Thoracic aorta (tissue), 2 donors: Measurements from ENCODE around the gene WDR18. TPM values are rescaled to one million over a fixed set of nuclear protein-coding genes. Genes with fewer than 3 reads are reported as not detected.

Experiments
- ATAC-seq: fragments of 150-250 bp; one replicate; pipeline ENCODE4 v1.8.0; 2017; ENCODE audit warnings: low read depth; ENCODE audit not compliant: insufficient number of reproducible peaks, low FRiP score
- DNase-seq: peaks from one replicate; pipeline ENCODE4 v3.0.0-alpha.2; 2020; ENCODE audit warnings: low spot score
- H3K27ac ChIP-seq, 2 donors: fragments of 200-600 bp; sonication (generic); 1 replicate in 1 of 2; 2 replicates in 1 of 2; pipeline ENCODE4 v1.5.1; 2016; ENCODE audit warnings: mild to moderate bottlenecking in 2 of 2, moderate library complexity in 2 of 2
- H3K27me3 ChIP-seq: fragments of 200-600 bp; sonication (generic); replicated peaks from 2 replicates; pipeline ENCODE4 v1.6.0; 2016; ENCODE audit warnings: mild to moderate bottlenecking; ENCODE audit not compliant: insufficient read depth
- H3K36me3 ChIP-seq: fragments of 200-600 bp; sonication (generic); one replicate; pipeline ENCODE4 v1.5.1; 2016
- H3K4me1 ChIP-seq, 2 donors: fragments of 200-600 bp; sonication (generic); 1 replicate in 1 of 2; 2 replicates in 1 of 2; pipeline versions ENCODE4 v1.5.1 to v1.6.0; 2016; ENCODE audit warnings: low read depth in 2 of 2, mild to moderate bottlenecking in 1 of 2; ENCODE audit not compliant: control insufficient read depth in 1 of 2
- H3K4me3 ChIP-seq: fragments of 200-600 bp; sonication (generic); 2 replicates; pipeline ENCODE4 v1.5.1; 2016; ENCODE audit warnings: mild to moderate bottlenecking
- H3K9me3 ChIP-seq: fragments of 200-600 bp; sonication (generic); 2 replicates; pipeline ENCODE4 v1.5.1; 2016
- CTCF ChIP-seq: fragments of 200-600 bp; sonication (generic); IDR thresholded peaks from one replicate; pipeline ENCODE4 v1.5.1; 2019; ENCODE audit warnings: antibody characterized with exemption
- total RNA-seq, 2 donors: library from RNA; depleted of rRNA; stranded (reverse); fragments of >200 nt; gene quantifications; one replicate each; pipeline versions ENCODE4 v1.1.0 to v1.2.3, GENCODE V29; 2016

Gene WDR18
- total RNA-seq = 10 to 100 TPM in 1 of 2 donors, 1 to 10 TPM in 1; 6.8 to 27.6 TPM

- Histone ChIP-seq H3K27ac (peak within 1 kb of the TSS; percentile 85 to 89), H3K4me1 (peaks cover 12 to 24% of the 10 kb centered on the region in 2 donors), H3K9me3 (no peaks in the 10 kb centered on the region), H3K4me3 (peak within 1 kb of the TSS; percentile 100), H3K36me3 (peaks cover 3% of the 10 kb centered on the region), H3K27me3 (no peaks in the 10 kb centered on the region)
- no peak for TF ChIP-seq CTCF
- DNase-seq = peak; percentile 80
- ATAC-seq = peak; percentile 78
Observed at GRCh38 chr19:984165-984967, at the start of gene WDR18. Gene WDR18 (plus strand): TSS chr19:984345. CDS start chr19:984354, 9 bp downstream.

GRCh38 chr19:934865-935479 is 49.2 kb upstream of the WDR18 start:
- Histone ChIP-seq H3K4me3 (peak overlapping the region; percentile 28), H3K9me3 (no peaks in the 10 kb centered on the region), H3K36me3 (no peaks in the 10 kb centered on the region), H3K27me3 (no peaks in the 10 kb centered on the region), H3K4me1 (peaks cover 26 to 35% of the 10 kb centered on the region in 2 donors), H3K27ac (peak overlapping the region; percentile 39 to 67)
- TF ChIP-seq CTCF = no peak
- ATAC-seq (peak; percentile 65), DNase-seq (no peak)

- Histone ChIP-seq H3K27me3 (no peaks in the 10 kb centered on the region), H3K9me3 (no peaks in the 10 kb centered on the region), H3K27ac (no peak overlapping the region), H3K4me1 (peaks cover 31 to 46% of the 10 kb centered on the region in 2 donors), H3K36me3 (no peaks in the 10 kb centered on the region), H3K4me3 (no peak overlapping the region)
- no peak for TF ChIP-seq CTCF
- ATAC-seq (no peak), DNase-seq (no peak)
Observed at GRCh38 chr19:936175-936546, 48.0 kb upstream of the WDR18 start.

- DNase-seq = no peak
- Histone ChIP-seq H3K4me1 (peaks cover 31 to 53% of the 10 kb centered on the region in 2 donors), H3K27me3 (no peaks in the 10 kb centered on the region), H3K9me3 (no peaks in the 10 kb centered on the region), H3K27ac (no peak overlapping the region), H3K4me3 (no peak overlapping the region), H3K36me3 (no peaks in the 10 kb centered on the region)
- ATAC-seq = no peak
- no peak for TF ChIP-seq CTCF
Observed at GRCh38 chr19:937259-937694, 46.9 kb upstream of the WDR18 start.

GRCh38 chr19:938233-938923 is 45.8 kb upstream of the WDR18 start:
- Histone ChIP-seq H3K4me3 (no peak overlapping the region), H3K4me1 (peaks cover 23 to 42% of the 10 kb centered on the region in 2 donors), H3K36me3 (no peaks in the 10 kb centered on the region)

More at GRCh38 chr19:938233-938923, 45.8 kb upstream of the WDR18 start:
- no peak for ATAC-seq
- no peaks in the 10 kb centered on the region for H3K27me3 ChIP-seq
- no peak for TF ChIP-seq CTCF
- H3K27ac ChIP-seq = no peak overlapping the region
- no peak for DNase-seq
- no peaks in the 10 kb centered on the region for H3K9me3 ChIP-seq
